Prostate gland (tissue), 2 donors: ENCODE measurements around the gene GYS1. TPM values are rescaled to one million over a fixed set of nuclear protein-coding genes. Genes with fewer than 3 reads are reported as not detected.

Experiments used
- DNase-seq: peaks from one replicate; pipeline ENCODE4 v3.0.0-alpha.2; 2019; ENCODE audit warnings: low spot score
- H3K27ac ChIP-seq, 2 donors: fragments of 200-600 bp; sonication (generic); 2 replicates each; pipeline ENCODE4 v1.5.1; 2017 to 2019
- H3K27me3 ChIP-seq: fragments of 200-600 bp; sonication (generic); replicated peaks from 2 replicates; pipeline ENCODE4 v1.5.1; 2019; ENCODE audit not compliant: insufficient read depth
- H3K36me3 ChIP-seq, 2 donors: fragments of 200-600 bp; sonication (generic); 1 replicate in 1 of 2; 2 replicates in 1 of 2; pipeline versions ENCODE4 v1.5.1 to v1.8.1; 2017 to 2019
- H3K4me1 ChIP-seq: fragments of 200-600 bp; sonication (generic); replicated peaks from 2 replicates; pipeline ENCODE4 v1.5.1; 2019
- H3K4me3 ChIP-seq, 2 donors: fragments of 200-600 bp; sonication (generic); 2 replicates each; pipeline ENCODE4 v1.5.1; 2017 to 2019
- H3K9me3 ChIP-seq: fragments of 200-600 bp; sonication (generic); 2 replicates; pipeline ENCODE4 v1.5.1; 2017
- CTCF ChIP-seq, 4 experiments: fragments of 200-600 bp in 2 of 4; fragments of 450-650 bp in 2 of 4; sonication (generic) in 2 of 4; IDR thresholded peaks; 1 replicate in 3 of 4; 2 replicates in 1 of 4; pipeline ENCODE4 v1.5.1; 2016 to 2019; ENCODE audit warnings: antibody characterized with exemption in 4 of 4, mild to moderate bottlenecking in 2 of 4, moderate library complexity in 2 of 4
- POLR2A ChIP-seq: fragments of 450-650 bp; IDR thresholded peaks from one replicate; pipeline ENCODE4 v1.6.1; 2016; ENCODE audit warnings: antibody characterized with exemption, mild to moderate bottlenecking
- POLR2AphosphoS5 ChIP-seq: sonication (generic); formaldehyde crosslinking; IDR thresholded peaks from one replicate; pipeline ENCODE4 v1.6.1; 2017; ENCODE audit warnings: antibody characterized with exemption
- WGBS: methylation state at CpG from one replicate; pipeline ENCODE4 v1.1.5; 2018; 5-methylcytosine and 5-hydroxymethylcytosine counted together
- intact Hi-C: fragments of 100-400 bp; cut with DNase I; formaldehyde crosslinking; loops from one replicate; pipeline ENCODE4 v1.14.2; 2022
- total RNA-seq, 2 donors: library from RNA; depleted of rRNA; stranded (reverse); fragments of >200 nt; gene quantifications; one replicate each; pipeline ENCODE4 v1.1.0, GENCODE V29; 2016

The GYS1 gene
- total RNA-seq, 2 donors from 2014 or later: 47.3 to 52.0 TPM

- TF ChIP-seq POLR2AphosphoS5: no peak
- no peak for TF ChIP-seq CTCF (IDR thresholded peaks at IDR 0.05)
- no peak for TF ChIP-seq POLR2A
- H3K27me3 ChIP-seq: no peaks in the 10 kb centered on the region
- H3K4me1 ChIP-seq: no peaks in the 10 kb centered on the region
- WGBS: 93% methylated on average over 32 of the region's 32 CpGs
- no peak overlapping the region for H3K27ac ChIP-seq
- no peaks in the 10 kb centered on the region for H3K36me3 ChIP-seq
- DNase-seq: no peak
- intact Hi-C loops: no loop called here
- no peak overlapping the region for H3K4me3 ChIP-seq
- no peaks in the 10 kb centered on the region for H3K9me3 ChIP-seq
These were observed 21.2 kb upstream of the GYS1 start for GRCh38 chr19:49014123-49014869.

GRCh38 chr19:49011194-49011593 lies 18.1 kb upstream of the GYS1 start:
- Histone ChIP-seq H3K9me3 (no peaks in the 10 kb centered on the region), H3K27ac (no peak overlapping the region), H3K4me1 (no peaks in the 10 kb centered on the region), H3K36me3 (peaks cover 0 to under 1% of the 10 kb centered on the region in 2 donors), H3K27me3 (no peaks in the 10 kb centered on the region), H3K4me3 (no peak overlapping the region)
- DNase-seq: no peak
- intact Hi-C loops: no loop called here
- TF ChIP-seq POLR2A: no peak
- TF ChIP-seq CTCF (IDR thresholded peaks at IDR 0.05): no peak
- no peak for TF ChIP-seq POLR2AphosphoS5
- 91% methylated on average over 17 of the region's 17 CpGs for WGBS

GRCh38 chr19:49010453-49010852 lies 17.3 kb upstream of the GYS1 start:
- no peaks in the 10 kb centered on the region for H3K27me3 ChIP-seq
- no peaks in the 10 kb centered on the region for H3K4me1 ChIP-seq
- H3K36me3 ChIP-seq: peaks cover 0 to 4% of the 10 kb centered on the region in 2 donors
- no peak overlapping the region for H3K4me3 ChIP-seq
- no peak for TF ChIP-seq POLR2A
- TF ChIP-seq POLR2AphosphoS5: no peak
- no peak for TF ChIP-seq CTCF (IDR thresholded peaks at IDR 0.05)
- intact Hi-C loops: no loop called here
- no peak overlapping the region for H3K27ac ChIP-seq
- WGBS: 89% methylated on average over 17 of the region's 18 CpGs
- H3K9me3 ChIP-seq: no peaks in the 10 kb centered on the region
- DNase-seq: no peak

- peaks cover 0 to 4% of the 10 kb centered on the region in 2 donors for H3K36me3 ChIP-seq
- DNase-seq: no peak
- no peak overlapping the region for H3K27ac ChIP-seq
- no peak overlapping the region for H3K4me3 ChIP-seq
- H3K9me3 ChIP-seq: no peaks in the 10 kb centered on the region
- no peaks in the 10 kb centered on the region for H3K4me1 ChIP-seq
- no peaks in the 10 kb centered on the region for H3K27me3 ChIP-seq
- WGBS: 94% methylated on average over 18 of the region's 18 CpGs
- intact Hi-C loops: no loop called here
- no peak for TF ChIP-seq POLR2AphosphoS5
- TF ChIP-seq CTCF (IDR thresholded peaks at IDR 0.05): no peak
These were observed 16.7 kb upstream of the GYS1 start for GRCh38 chr19:49009828-49010227.

GRCh38 chr19:49006905-49007304 lies 13.8 kb upstream of the GYS1 start:
- peaks cover 0 to 4% of the 10 kb centered on the region in 2 donors for H3K36me3 ChIP-seq
- intact Hi-C loops: no loop called here
- no peaks in the 10 kb centered on the region for H3K27me3 ChIP-seq
- WGBS: 96% methylated on average over 22 of the region's 22 CpGs
- no peak overlapping the region for H3K27ac ChIP-seq
- no peak overlapping the region for H3K4me3 ChIP-seq
- DNase-seq: no peak
- H3K4me1 ChIP-seq: no peaks in the 10 kb centered on the region
- TF ChIP-seq POLR2AphosphoS5 (no peak), CTCF (IDR thresholded peaks at IDR 0.05) (no peak), POLR2A (no peak)
- no peaks in the 10 kb centered on the region for H3K9me3 ChIP-seq
